ENCODE results near the gene EHD2. TPM values are rescaled to one million over a fixed set of nuclear protein-coding genes. Genes with fewer than 3 reads are reported as not detected.
A peak's percentile ranks its signal among the peaks of the same experiment; 100 is the strongest.
"Not testable (repeated sequence)": the region's sequence is repeated elsewhere in the genome, so short reads cannot be mapped to it uniquely, and the experiment has no call there.

The EHD2 gene
- total and polyA plus RNA-seq, 2 experiments from 2014 or later = 163 to 498 TPM

GRCh38 chr19:47726467-47726866 is 13.2 kb downstream of the EHD2 start:
- Histone ChIP-seq H3K36me3 (ENCODE audit: low read depth) (peaks cover 34% of the 10 kb centered on the region), H3K27ac (peak overlapping the region; percentile 57), H3K9me3 (ENCODE audit: low read depth) (no peaks in the 10 kb centered on the region), H3K4me1 (ENCODE audit: insufficient read depth) (peaks cover 61% of the 10 kb centered on the region), H3K9me2 (ENCODE audit: insufficient read depth) (no peaks in the 10 kb centered on the region), H3K4me3 (no peak overlapping the region), H3K4me2 (ENCODE audit: unreplicated experiment) (peak overlapping the region; percentile 8), H3K27me3 (replicated peaks; ENCODE audit: insufficient read depth) (no peaks in the 10 kb centered on the region), H3F3A (ENCODE audit: insufficient read depth) (peaks cover 64% of the 10 kb centered on the region), H4K20me1 (ENCODE audit: insufficient read depth) (0 out of 2 replicates have a peak, but pooled peaks cover 4% of the 10 kb centered on the region), H3K9ac (no peak overlapping the region), H3K79me2 (ENCODE audit: insufficient read depth) (peaks cover 79% of the 10 kb centered on the region), H2AFZ (no peak overlapping the region)
- peak; percentile 61 for DNase-seq
- WGBS, 2 experiments (ENCODE audit: low coverage in 1 of 2, low lambda C conversion rate in 2 of 2, missing lambda C conversion rate in 2 of 2) = 53 to 73% methylated on average over 4 of the region's 4 CpGs
- in situ Hi-C loops (cut with MboI) = no loop called here
- TF ChIP-seq EZH2phosphoT487 (IDR thresholded peaks at IDR 0.05; ENCODE audit: insufficient read depth, low read depth) (no peak), EZH2 (IDR thresholded peaks at IDR 0.05; ENCODE audit: insufficient read depth, poor library complexity, severe bottlenecking) (no peak)

GRCh38 chr19:47728295-47728694 is 15.1 kb downstream of the EHD2 start:
- H3K27me3 ChIP-seq (replicated peaks; ENCODE audit: insufficient read depth); H3K4me2 ChIP-seq (ENCODE audit: unreplicated experiment); H4K20me1 ChIP-seq (ENCODE audit: insufficient read depth); H3K9me2 ChIP-seq (ENCODE audit: insufficient read depth); DNase-seq; H3K9me3 ChIP-seq (ENCODE audit: low read depth); H2AFZ ChIP-seq; in situ Hi-C loops (cut with MboI); H3K4me3 ChIP-seq: not testable (repeated sequence)
- H3K9ac ChIP-seq = 0 out of 2 replicates have a peak overlapping the region, but pooled peaks have one; percentile 65
- 91 to 97% methylated on average over 4 of the region's 4 CpGs for WGBS, 2 experiments (ENCODE audit: low coverage in 1 of 2, low lambda C conversion rate in 2 of 2, missing lambda C conversion rate in 2 of 2)
- peaks cover 94% of the 10 kb centered on the region for H3K79me2 ChIP-seq (ENCODE audit: insufficient read depth)
- peak overlapping the region; percentile 90 for H3K27ac ChIP-seq
- H3F3A ChIP-seq (ENCODE audit: insufficient read depth) = peaks cover 54% of the 10 kb centered on the region
- peaks cover 43% of the 10 kb centered on the region for H3K4me1 ChIP-seq (ENCODE audit: insufficient read depth)
- peaks cover 43% of the 10 kb centered on the region for H3K36me3 ChIP-seq (ENCODE audit: low read depth)

- H3K4me3 ChIP-seq = peak overlapping the region; percentile 35
- H3F3A ChIP-seq (ENCODE audit: insufficient read depth) = peaks cover 44% of the 10 kb centered on the region
- peak overlapping the region; percentile 65 for H3K9ac ChIP-seq
- WGBS, 2 experiments (ENCODE audit: low coverage in 1 of 2, low lambda C conversion rate in 2 of 2, missing lambda C conversion rate in 2 of 2) = 25 to 27% methylated on average over 6 to 9 of the region's 9 CpGs
- H3K36me3 ChIP-seq (ENCODE audit: low read depth) = peaks cover 45% of the 10 kb centered on the region
- H3K9me2 ChIP-seq (ENCODE audit: insufficient read depth) = no peaks in the 10 kb centered on the region
- peak overlapping the region; percentile 90 for H3K27ac ChIP-seq
- peaks cover 94% of the 10 kb centered on the region for H3K79me2 ChIP-seq (ENCODE audit: insufficient read depth)
- in situ Hi-C loops (cut with MboI) = no loop called here
- DNase-seq = peak; percentile 90
- 0 out of 2 replicates have a peak, but pooled peaks cover under 1% of the 10 kb centered on the region for H4K20me1 ChIP-seq (ENCODE audit: insufficient read depth)
- peaks cover 33% of the 10 kb centered on the region for H3K4me1 ChIP-seq (ENCODE audit: insufficient read depth)
- peak overlapping the region; percentile 65 for H3K4me2 ChIP-seq (ENCODE audit: unreplicated experiment)
- no peak overlapping the region for H2AFZ ChIP-seq
- H3K9me3 ChIP-seq (ENCODE audit: low read depth) = no peaks in the 10 kb centered on the region
- no peaks in the 10 kb centered on the region for H3K27me3 ChIP-seq (replicated peaks; ENCODE audit: insufficient read depth)
- TF ChIP-seq EZH2 (IDR thresholded peaks at IDR 0.05; ENCODE audit: insufficient read depth, poor library complexity, severe bottlenecking) (no peak), EZH2phosphoT487 (IDR thresholded peaks at IDR 0.05; ENCODE audit: insufficient read depth, low read depth) (no peak)
Measured at GRCh38 chr19:47729468-47729798, 16.2 kb downstream of the EHD2 start.

- in situ Hi-C loops (cut with MboI) = no loop called here
- no peaks in the 10 kb centered on the region for H4K20me1 ChIP-seq (ENCODE audit: insufficient read depth)
- 72 to 85% methylated on average over 15 to 30 of the region's 30 CpGs for WGBS, 2 experiments (ENCODE audit: low coverage in 1 of 2, low lambda C conversion rate in 2 of 2, missing lambda C conversion rate in 2 of 2)
- peaks cover 94% of the 10 kb centered on the region for H3K79me2 ChIP-seq (ENCODE audit: insufficient read depth)
- H3K9me2 ChIP-seq (ENCODE audit: insufficient read depth) = no peaks in the 10 kb centered on the region
- no peak overlapping the region for H2AFZ ChIP-seq
- H3K4me2 ChIP-seq (ENCODE audit: unreplicated experiment) = peak overlapping the region; percentile 65
- H3F3A ChIP-seq (ENCODE audit: insufficient read depth) = peaks cover 42% of the 10 kb centered on the region
- peak overlapping the region; percentile 90 for H3K27ac ChIP-seq
- H3K9ac ChIP-seq = no peak overlapping the region
- H3K27me3 ChIP-seq (replicated peaks; ENCODE audit: insufficient read depth) = no peaks in the 10 kb centered on the region
- no peak for TF ChIP-seq EZH2 (IDR thresholded peaks at IDR 0.05; ENCODE audit: insufficient read depth, poor library complexity, severe bottlenecking)
- TF ChIP-seq EZH2phosphoT487 (IDR thresholded peaks at IDR 0.05; ENCODE audit: insufficient read depth, low read depth) = no peak
- H3K9me3 ChIP-seq (ENCODE audit: low read depth) = no peaks in the 10 kb centered on the region
- peaks cover 43% of the 10 kb centered on the region for H3K36me3 ChIP-seq (ENCODE audit: low read depth)
- 0 out of 2 replicates have a peak overlapping the region, but pooled peaks have one; percentile 32 for H3K4me3 ChIP-seq
- DNase-seq = peak; percentile 36
- peaks cover 33% of the 10 kb centered on the region for H3K4me1 ChIP-seq (ENCODE audit: insufficient read depth)
Measured at GRCh38 chr19:47729799-47730520, 16.7 kb downstream of the EHD2 start.
